HepG2 (cell line): ENCODE results near the gene NPC2. TPM values are rescaled to one million over a fixed set of nuclear protein-coding genes. Genes with fewer than 3 reads are reported as not detected.

Experiments used
- BCL6 ChIP-seq: IDR thresholded peaks from 2 replicates; pipeline ENCODE4 v1.6.1; 2016; ENCODE audit warnings: missing genetic modification reagents, missing compliant biosample characterization
- HOXA3 ChIP-seq: sonication (generic); formaldehyde crosslinking; IDR thresholded peaks from 2 replicates; pipeline ENCODE4 v1.5.0; 2020; ENCODE audit warnings: missing genetic modification reagents
- ZBTB3 ChIP-seq: sonication (generic); formaldehyde crosslinking; IDR thresholded peaks from 2 replicates; pipeline ENCODE4 v1.4.0; 2020; ENCODE audit warnings: low read depth, mild to moderate bottlenecking, moderate library complexity, missing genetic modification reagents, borderline replicate concordance
- ZKSCAN5 ChIP-seq: sonication (generic); formaldehyde crosslinking; IDR thresholded peaks from 2 replicates; pipeline ENCODE4 v1.5.1; 2020; ENCODE audit warnings: mild to moderate bottlenecking, missing genetic modification reagents
- ZNF343 ChIP-seq: sonication (generic); formaldehyde crosslinking; IDR thresholded peaks from 2 replicates; pipeline ENCODE4 v1.4.0; 2020; ENCODE audit warnings: mild to moderate bottlenecking, missing genetic modification reagents
- polyA plus RNA-seq, 8 experiments: library from polyadenylated mRNA; depleted of rRNA in 3 of 8; stranded (reverse) in 7 of 8; unstranded in 1 of 8; fragments of >200 nt; fragmentation: Illumina TruSeq in 4 of 8; extraction: Trizol in 4 of 8; gene quantifications; 2 replicates each; pipeline versions ENCODE4 v1.2.1 to v1.2.3, GENCODE V29; 2011 to 2016; ENCODE audit warnings: low read depth in 4 of 8, missing spikeins in 1 of 8, mixed read lengths in 1 of 8; ENCODE audit not compliant: insufficient read depth in 1 of 8
- total RNA-seq, 5 experiments: library from RNA; depleted of rRNA; stranded (reverse); fragments of >200 nt; fragmentation: Illumina TruSeq; extraction: Trizol; gene quantifications; 2 replicates each; pipeline ENCODE4 v1.2.3, GENCODE V29; 2016; ENCODE audit warnings: low read depth in 1 of 5
- TF ChIP-seq, protein P1 (sequence below): sonication (generic); formaldehyde crosslinking; IDR thresholded peaks from 2 replicates; pipeline ENCODE4 v1.5.1; 2020; ENCODE audit warnings: missing genetic modification reagents, mild to moderate bottlenecking, borderline replicate concordance
- TF ChIP-seq, protein P2 (sequence below): sonication (generic); formaldehyde crosslinking; IDR thresholded peaks from 2 replicates; pipeline ENCODE4 v1.9.0; 2021; ENCODE audit warnings: mild to moderate bottlenecking, missing genetic modification reagents
- TF ChIP-seq, protein P3 (sequence below): sonication (generic); formaldehyde crosslinking; IDR thresholded peaks from 2 replicates; pipeline ENCODE4 v1.8.0; 2022; ENCODE audit warnings: mild to moderate bottlenecking, missing genetic modification reagents
- TF ChIP-seq, protein P4 (sequence below): sonication (generic); formaldehyde crosslinking; IDR thresholded peaks from 2 replicates; pipeline ENCODE4 v1.4.0; 2020; ENCODE audit warnings: missing genetic modification reagents
- TF ChIP-seq, protein P5 (sequence below): sonication (generic); formaldehyde crosslinking; IDR thresholded peaks from 2 replicates; pipeline ENCODE4 v1.5.0; 2020; ENCODE audit warnings: mild to moderate bottlenecking, missing genetic modification reagents, moderate library complexity

Gene NPC2
- total and polyA plus RNA-seq, 2 of the 13 experiments (the other 11 are each of a cell fraction or from before 2014, with no cell fraction given): 132 to 164 TPM

DNA sequence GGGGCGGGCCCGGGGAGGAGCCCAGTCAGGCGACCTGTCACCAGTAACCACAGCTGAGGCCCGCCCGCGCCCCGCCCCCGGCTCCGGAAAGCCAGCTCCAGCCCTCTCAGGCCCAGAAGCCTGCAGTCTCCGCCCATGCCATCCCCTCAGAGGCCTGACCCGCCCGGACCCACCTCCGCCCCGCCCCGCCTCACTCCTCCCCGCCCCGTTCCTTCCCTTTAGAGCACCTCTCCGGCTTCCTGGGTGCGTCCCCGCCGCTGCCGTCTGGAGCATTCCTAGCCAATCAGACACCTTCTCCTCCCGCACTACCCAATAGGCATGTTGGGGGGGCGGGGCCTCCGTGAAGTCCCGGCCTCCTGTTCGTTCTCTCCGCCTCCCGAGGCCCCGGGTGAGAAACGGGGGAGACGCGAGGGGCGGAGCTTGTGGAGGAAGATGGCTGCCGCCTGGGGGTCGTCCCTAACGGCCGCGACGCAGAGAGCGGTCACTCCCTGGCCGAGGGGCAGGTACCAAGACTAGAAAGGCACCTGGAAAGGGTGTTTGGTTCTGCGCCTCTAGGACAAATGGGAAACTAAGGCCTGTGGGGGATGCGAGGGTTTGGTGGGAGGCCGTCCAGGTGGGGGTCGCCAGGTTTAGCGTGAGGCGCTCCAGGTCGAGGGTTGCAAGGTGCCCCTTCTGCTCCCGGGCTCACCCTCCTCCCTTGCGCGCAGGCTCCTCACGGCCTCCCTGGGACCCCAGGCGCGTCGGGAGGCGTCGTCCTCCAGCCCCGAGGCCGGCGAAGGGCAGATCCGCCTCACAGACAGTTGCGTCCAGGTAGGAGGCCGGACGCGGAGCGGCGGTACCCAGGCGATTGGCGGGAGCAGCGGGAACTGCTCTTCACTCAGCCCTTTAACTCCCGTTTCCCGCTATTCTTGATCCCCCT lies 497 bp upstream of the NPC2 start, which contains the start of gene ISCA2 (continued):
- TF ChIP-seq, protein P1, sequence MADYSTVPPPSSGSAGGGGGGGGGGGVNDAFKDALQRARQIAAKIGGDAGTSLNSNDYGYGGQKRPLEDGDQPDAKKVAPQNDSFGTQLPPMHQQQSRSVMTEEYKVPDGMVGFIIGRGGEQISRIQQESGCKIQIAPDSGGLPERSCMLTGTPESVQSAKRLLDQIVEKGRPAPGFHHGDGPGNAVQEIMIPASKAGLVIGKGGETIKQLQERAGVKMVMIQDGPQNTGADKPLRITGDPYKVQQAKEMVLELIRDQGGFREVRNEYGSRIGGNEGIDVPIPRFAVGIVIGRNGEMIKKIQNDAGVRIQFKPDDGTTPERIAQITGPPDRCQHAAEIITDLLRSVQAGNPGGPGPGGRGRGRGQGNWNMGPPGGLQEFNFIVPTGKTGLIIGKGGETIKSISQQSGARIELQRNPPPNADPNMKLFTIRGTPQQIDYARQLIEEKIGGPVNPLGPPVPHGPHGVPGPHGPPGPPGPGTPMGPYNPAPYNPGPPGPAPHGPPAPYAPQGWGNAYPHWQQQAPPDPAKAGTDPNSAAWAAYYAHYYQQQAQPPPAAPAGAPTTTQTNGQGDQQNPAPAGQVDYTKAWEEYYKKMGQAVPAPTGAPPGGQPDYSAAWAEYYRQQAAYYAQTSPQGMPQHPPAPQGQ (CRISPR knock-in tag): no peak
- TF ChIP-seq ZKSCAN5 (CRISPR knock-in tag): no peak
- TF ChIP-seq, protein P2, sequence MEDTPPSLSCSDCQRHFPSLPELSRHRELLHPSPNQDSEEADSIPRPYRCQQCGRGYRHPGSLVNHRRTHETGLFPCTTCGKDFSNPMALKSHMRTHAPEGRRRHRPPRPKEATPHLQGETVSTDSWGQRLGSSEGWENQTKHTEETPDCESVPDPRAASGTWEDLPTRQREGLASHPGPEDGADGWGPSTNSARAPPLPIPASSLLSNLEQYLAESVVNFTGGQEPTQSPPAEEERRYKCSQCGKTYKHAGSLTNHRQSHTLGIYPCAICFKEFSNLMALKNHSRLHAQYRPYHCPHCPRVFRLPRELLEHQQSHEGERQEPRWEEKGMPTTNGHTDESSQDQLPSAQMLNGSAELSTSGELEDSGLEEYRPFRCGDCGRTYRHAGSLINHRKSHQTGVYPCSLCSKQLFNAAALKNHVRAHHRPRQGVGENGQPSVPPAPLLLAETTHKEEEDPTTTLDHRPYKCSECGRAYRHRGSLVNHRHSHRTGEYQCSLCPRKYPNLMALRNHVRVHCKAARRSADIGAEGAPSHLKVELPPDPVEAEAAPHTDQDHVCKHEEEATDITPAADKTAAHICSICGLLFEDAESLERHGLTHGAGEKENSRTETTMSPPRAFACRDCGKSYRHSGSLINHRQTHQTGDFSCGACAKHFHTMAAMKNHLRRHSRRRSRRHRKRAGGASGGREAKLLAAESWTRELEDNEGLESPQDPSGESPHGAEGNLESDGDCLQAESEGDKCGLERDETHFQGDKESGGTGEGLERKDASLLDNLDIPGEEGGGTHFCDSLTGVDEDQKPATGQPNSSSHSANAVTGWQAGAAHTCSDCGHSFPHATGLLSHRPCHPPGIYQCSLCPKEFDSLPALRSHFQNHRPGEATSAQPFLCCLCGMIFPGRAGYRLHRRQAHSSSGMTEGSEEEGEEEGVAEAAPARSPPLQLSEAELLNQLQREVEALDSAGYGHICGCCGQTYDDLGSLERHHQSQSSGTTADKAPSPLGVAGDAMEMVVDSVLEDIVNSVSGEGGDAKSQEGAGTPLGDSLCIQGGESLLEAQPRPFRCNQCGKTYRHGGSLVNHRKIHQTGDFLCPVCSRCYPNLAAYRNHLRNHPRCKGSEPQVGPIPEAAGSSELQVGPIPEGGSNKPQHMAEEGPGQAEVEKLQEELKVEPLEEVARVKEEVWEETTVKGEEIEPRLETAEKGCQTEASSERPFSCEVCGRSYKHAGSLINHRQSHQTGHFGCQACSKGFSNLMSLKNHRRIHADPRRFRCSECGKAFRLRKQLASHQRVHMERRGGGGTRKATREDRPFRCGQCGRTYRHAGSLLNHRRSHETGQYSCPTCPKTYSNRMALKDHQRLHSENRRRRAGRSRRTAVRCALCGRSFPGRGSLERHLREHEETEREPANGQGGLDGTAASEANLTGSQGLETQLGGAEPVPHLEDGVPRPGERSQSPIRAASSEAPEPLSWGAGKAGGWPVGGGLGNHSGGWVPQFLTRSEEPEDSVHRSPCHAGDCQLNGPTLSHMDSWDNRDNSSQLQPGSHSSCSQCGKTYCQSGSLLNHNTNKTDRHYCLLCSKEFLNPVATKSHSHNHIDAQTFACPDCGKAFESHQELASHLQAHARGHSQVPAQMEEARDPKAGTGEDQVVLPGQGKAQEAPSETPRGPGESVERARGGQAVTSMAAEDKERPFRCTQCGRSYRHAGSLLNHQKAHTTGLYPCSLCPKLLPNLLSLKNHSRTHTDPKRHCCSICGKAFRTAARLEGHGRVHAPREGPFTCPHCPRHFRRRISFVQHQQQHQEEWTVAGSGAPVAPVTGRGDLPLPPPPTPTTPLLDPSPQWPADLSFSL (CRISPR knock-in tag): no peak
- TF ChIP-seq HOXA3 (CRISPR knock-in tag): peak; percentile 58; the same call in 1 of the 2 replicates
- TF ChIP-seq, protein P3, sequence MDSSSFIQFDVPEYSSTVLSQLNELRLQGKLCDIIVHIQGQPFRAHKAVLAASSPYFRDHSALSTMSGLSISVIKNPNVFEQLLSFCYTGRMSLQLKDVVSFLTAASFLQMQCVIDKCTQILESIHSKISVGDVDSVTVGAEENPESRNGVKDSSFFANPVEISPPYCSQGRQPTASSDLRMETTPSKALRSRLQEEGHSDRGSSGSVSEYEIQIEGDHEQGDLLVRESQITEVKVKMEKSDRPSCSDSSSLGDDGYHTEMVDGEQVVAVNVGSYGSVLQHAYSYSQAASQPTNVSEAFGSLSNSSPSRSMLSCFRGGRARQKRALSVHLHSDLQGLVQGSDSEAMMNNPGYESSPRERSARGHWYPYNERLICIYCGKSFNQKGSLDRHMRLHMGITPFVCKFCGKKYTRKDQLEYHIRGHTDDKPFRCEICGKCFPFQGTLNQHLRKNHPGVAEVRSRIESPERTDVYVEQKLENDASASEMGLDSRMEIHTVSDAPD (CRISPR knock-in tag): no peak
- TF ChIP-seq, protein P4, sequence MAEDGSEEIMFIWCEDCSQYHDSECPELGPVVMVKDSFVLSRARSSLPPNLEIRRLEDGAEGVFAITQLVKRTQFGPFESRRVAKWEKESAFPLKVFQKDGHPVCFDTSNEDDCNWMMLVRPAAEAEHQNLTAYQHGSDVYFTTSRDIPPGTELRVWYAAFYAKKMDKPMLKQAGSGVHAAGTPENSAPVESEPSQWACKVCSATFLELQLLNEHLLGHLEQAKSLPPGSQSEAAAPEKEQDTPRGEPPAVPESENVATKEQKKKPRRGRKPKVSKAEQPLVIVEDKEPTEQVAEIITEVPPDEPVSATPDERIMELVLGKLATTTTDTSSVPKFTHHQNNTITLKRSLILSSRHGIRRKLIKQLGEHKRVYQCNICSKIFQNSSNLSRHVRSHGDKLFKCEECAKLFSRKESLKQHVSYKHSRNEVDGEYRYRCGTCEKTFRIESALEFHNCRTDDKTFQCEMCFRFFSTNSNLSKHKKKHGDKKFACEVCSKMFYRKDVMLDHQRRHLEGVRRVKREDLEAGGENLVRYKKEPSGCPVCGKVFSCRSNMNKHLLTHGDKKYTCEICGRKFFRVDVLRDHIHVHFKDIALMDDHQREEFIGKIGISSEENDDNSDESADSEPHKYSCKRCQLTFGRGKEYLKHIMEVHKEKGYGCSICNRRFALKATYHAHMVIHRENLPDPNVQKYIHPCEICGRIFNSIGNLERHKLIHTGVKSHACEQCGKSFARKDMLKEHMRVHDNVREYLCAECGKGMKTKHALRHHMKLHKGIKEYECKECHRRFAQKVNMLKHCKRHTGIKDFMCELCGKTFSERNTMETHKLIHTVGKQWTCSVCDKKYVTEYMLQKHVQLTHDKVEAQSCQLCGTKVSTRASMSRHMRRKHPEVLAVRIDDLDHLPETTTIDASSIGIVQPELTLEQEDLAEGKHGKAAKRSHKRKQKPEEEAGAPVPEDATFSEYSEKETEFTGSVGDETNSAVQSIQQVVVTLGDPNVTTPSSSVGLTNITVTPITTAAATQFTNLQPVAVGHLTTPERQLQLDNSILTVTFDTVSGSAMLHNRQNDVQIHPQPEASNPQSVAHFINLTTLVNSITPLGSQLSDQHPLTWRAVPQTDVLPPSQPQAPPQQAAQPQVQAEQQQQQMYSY (CRISPR knock-in tag): no peak
- no peak for TF ChIP-seq ZBTB3 (CRISPR knock-in tag)
- TF ChIP-seq, protein P5, sequence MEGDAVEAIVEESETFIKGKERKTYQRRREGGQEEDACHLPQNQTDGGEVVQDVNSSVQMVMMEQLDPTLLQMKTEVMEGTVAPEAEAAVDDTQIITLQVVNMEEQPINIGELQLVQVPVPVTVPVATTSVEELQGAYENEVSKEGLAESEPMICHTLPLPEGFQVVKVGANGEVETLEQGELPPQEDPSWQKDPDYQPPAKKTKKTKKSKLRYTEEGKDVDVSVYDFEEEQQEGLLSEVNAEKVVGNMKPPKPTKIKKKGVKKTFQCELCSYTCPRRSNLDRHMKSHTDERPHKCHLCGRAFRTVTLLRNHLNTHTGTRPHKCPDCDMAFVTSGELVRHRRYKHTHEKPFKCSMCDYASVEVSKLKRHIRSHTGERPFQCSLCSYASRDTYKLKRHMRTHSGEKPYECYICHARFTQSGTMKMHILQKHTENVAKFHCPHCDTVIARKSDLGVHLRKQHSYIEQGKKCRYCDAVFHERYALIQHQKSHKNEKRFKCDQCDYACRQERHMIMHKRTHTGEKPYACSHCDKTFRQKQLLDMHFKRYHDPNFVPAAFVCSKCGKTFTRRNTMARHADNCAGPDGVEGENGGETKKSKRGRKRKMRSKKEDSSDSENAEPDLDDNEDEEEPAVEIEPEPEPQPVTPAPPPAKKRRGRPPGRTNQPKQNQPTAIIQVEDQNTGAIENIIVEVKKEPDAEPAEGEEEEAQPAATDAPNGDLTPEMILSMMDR (CRISPR knock-in tag): no peak
- TF ChIP-seq ZNF343 (CRISPR knock-in tag): no peak
- no peak for TF ChIP-seq BCL6
